ENCODE results near the gene MRPL36.
"Not testable (repeated sequence)": the region's sequence is repeated elsewhere in the genome, so short reads cannot be mapped to it uniquely, and the experiment has no call there.

Gene MRPL36

GRCh38 chr5:1798589-1798988 is 1.0 kb downstream of the MRPL36 start:
- peaks cover 32% of the 10 kb centered on the region for H3K36me3 ChIP-seq (ENCODE audit: insufficient read depth, low read length)
- peak overlapping the region; percentile 99 for H3K4me3 ChIP-seq (ENCODE audit: low read length)
- H3K4me2 ChIP-seq (ENCODE audit: low read length) = peak overlapping the region; percentile 93
- H3K27me3 ChIP-seq (ENCODE audit: control insufficient read depth, insufficient read depth, low read length); H3K9me3 ChIP-seq (replicated peaks; ENCODE audit: low read length): not testable (repeated sequence)
- peak overlapping the region; percentile 97 for H3K9ac ChIP-seq (ENCODE audit: low read depth, low read length)
- H3K4me1 ChIP-seq (ENCODE audit: control insufficient read depth, insufficient read depth, low read length) = peaks cover 55% of the 10 kb centered on the region

- H3K4me3 ChIP-seq (ENCODE audit: low read length) = no peak overlapping the region
- peak overlapping the region; percentile 23 for H3K4me2 ChIP-seq (ENCODE audit: low read length)
- H3K9ac ChIP-seq (ENCODE audit: low read depth, low read length) = peak overlapping the region; percentile 3
- H3K27me3 ChIP-seq (ENCODE audit: control insufficient read depth, insufficient read depth, low read length) = no peaks in the 10 kb centered on the region
- peaks cover 62% of the 10 kb centered on the region for H3K4me1 ChIP-seq (ENCODE audit: control insufficient read depth, insufficient read depth, low read length)
- H3K9me3 ChIP-seq (replicated peaks; ENCODE audit: low read length) = no peaks in the 10 kb centered on the region
- peaks cover 25% of the 10 kb centered on the region for H3K36me3 ChIP-seq (ENCODE audit: insufficient read depth, low read length)
Observed at GRCh38 chr5:1797855-1798254, 1.8 kb downstream of the MRPL36 start.

- no peaks in the 10 kb centered on the region for H3K27me3 ChIP-seq (ENCODE audit: control insufficient read depth, insufficient read depth, low read length)
- peak overlapping the region; percentile 3 for H3K9ac ChIP-seq (ENCODE audit: low read depth, low read length)
- peaks cover 68% of the 10 kb centered on the region for H3K4me1 ChIP-seq (ENCODE audit: control insufficient read depth, insufficient read depth, low read length)
- no peaks in the 10 kb centered on the region for H3K9me3 ChIP-seq (replicated peaks; ENCODE audit: low read length)
- H3K4me2 ChIP-seq (ENCODE audit: low read length) = peak overlapping the region; percentile 23
- peaks cover 23% of the 10 kb centered on the region for H3K36me3 ChIP-seq (ENCODE audit: insufficient read depth, low read length)
- H3K4me3 ChIP-seq (ENCODE audit: low read length) = no peak overlapping the region
Observed at GRCh38 chr5:1797103-1797800, 2.4 kb downstream of the MRPL36 start.

- H3K4me2 ChIP-seq (ENCODE audit: low read length) = peak overlapping the region; percentile 3
- no peaks in the 10 kb centered on the region for H3K27me3 ChIP-seq (ENCODE audit: control insufficient read depth, insufficient read depth, low read length)
- H3K4me3 ChIP-seq (ENCODE audit: low read length) = no peak overlapping the region
- H3K36me3 ChIP-seq (ENCODE audit: insufficient read depth, low read length) = peaks cover 23% of the 10 kb centered on the region
- no peaks in the 10 kb centered on the region for H3K9me3 ChIP-seq (replicated peaks; ENCODE audit: low read length)
- no peak overlapping the region for H3K9ac ChIP-seq (ENCODE audit: low read depth, low read length)
- H3K4me1 ChIP-seq (ENCODE audit: control insufficient read depth, insufficient read depth, low read length) = peaks cover 71% of the 10 kb centered on the region
Observed at GRCh38 chr5:1796371-1797102, 3.1 kb downstream of the MRPL36 start.

- H3K4me3 ChIP-seq (ENCODE audit: low read length) = no peak overlapping the region
- H3K36me3 ChIP-seq (ENCODE audit: insufficient read depth, low read length) = peaks cover 23% of the 10 kb centered on the region
- no peak overlapping the region for H3K4me2 ChIP-seq (ENCODE audit: low read length)
- H3K9ac ChIP-seq (ENCODE audit: low read depth, low read length) = no peak overlapping the region
- H3K9me3 ChIP-seq (replicated peaks; ENCODE audit: low read length) = no peaks in the 10 kb centered on the region
- peaks cover 76% of the 10 kb centered on the region for H3K4me1 ChIP-seq (ENCODE audit: control insufficient read depth, insufficient read depth, low read length)
- no peaks in the 10 kb centered on the region for H3K27me3 ChIP-seq (ENCODE audit: control insufficient read depth, insufficient read depth, low read length)
Observed at GRCh38 chr5:1795931-1796330, 3.7 kb downstream of the MRPL36 start.

GRCh38 chr5:1795506-1795905 is 4.1 kb downstream of the MRPL36 start:
- no peak overlapping the region for H3K9ac ChIP-seq (ENCODE audit: low read depth, low read length)
- H3K27me3 ChIP-seq (ENCODE audit: control insufficient read depth, insufficient read depth, low read length) = no peaks in the 10 kb centered on the region
- H3K36me3 ChIP-seq (ENCODE audit: insufficient read depth, low read length) = peaks cover 23% of the 10 kb centered on the region
- H3K4me3 ChIP-seq (ENCODE audit: low read length) = no peak overlapping the region
- no peaks in the 10 kb centered on the region for H3K9me3 ChIP-seq (replicated peaks; ENCODE audit: low read length)
- peak overlapping the region; percentile 56 for H3K4me2 ChIP-seq (ENCODE audit: low read length)
- peaks cover 76% of the 10 kb centered on the region for H3K4me1 ChIP-seq (ENCODE audit: control insufficient read depth, insufficient read depth, low read length)

- Histone ChIP-seq H3K4me2 (ENCODE audit: low read length) (peak overlapping the region; percentile 56), H3K4me1 (ENCODE audit: control insufficient read depth, insufficient read depth, low read length) (peaks cover 76% of the 10 kb centered on the region), H3K9me3 (replicated peaks; ENCODE audit: low read length) (no peaks in the 10 kb centered on the region), H3K9ac (ENCODE audit: low read depth, low read length) (peak overlapping the region; percentile 79), H3K36me3 (ENCODE audit: insufficient read depth, low read length) (peaks cover 23% of the 10 kb centered on the region), H3K27me3 (ENCODE audit: control insufficient read depth, insufficient read depth, low read length) (no peaks in the 10 kb centered on the region), H3K4me3 (ENCODE audit: low read length) (peak overlapping the region; percentile 53)
Observed at GRCh38 chr5:1794901-1795290, 4.7 kb downstream of the MRPL36 start.

GRCh38 chr5:1793966-1794900 is 5.4 kb downstream of the MRPL36 start:
- Histone ChIP-seq H3K4me1 (ENCODE audit: control insufficient read depth, insufficient read depth, low read length) (peaks cover 82% of the 10 kb centered on the region), H3K9ac (ENCODE audit: low read depth, low read length) (peak overlapping the region; percentile 79), H3K4me3 (ENCODE audit: low read length) (peak overlapping the region; percentile 53), H3K27me3 (ENCODE audit: control insufficient read depth, insufficient read depth, low read length) (no peaks in the 10 kb centered on the region), H3K36me3 (ENCODE audit: insufficient read depth, low read length) (peaks cover 23% of the 10 kb centered on the region), H3K4me2 (ENCODE audit: low read length) (peak overlapping the region; percentile 70), H3K9me3 (replicated peaks; ENCODE audit: low read length) (no peaks in the 10 kb centered on the region)

GRCh38 chr5:1793301-1793740 is 6.3 kb downstream of the MRPL36 start:
- no peaks in the 10 kb centered on the region for H3K9me3 ChIP-seq (replicated peaks; ENCODE audit: low read length)
- peak overlapping the region; percentile 70 for H3K4me2 ChIP-seq (ENCODE audit: low read length)
- peak overlapping the region; percentile 50 for H3K4me3 ChIP-seq (ENCODE audit: low read length)
- H3K36me3 ChIP-seq (ENCODE audit: insufficient read depth, low read length) = peaks cover 18% of the 10 kb centered on the region
- H3K9ac ChIP-seq (ENCODE audit: low read depth, low read length) = peak overlapping the region; percentile 79
- H3K27me3 ChIP-seq (ENCODE audit: control insufficient read depth, insufficient read depth, low read length) = no peaks in the 10 kb centered on the region
- H3K4me1 ChIP-seq (ENCODE audit: control insufficient read depth, insufficient read depth, low read length) = peaks cover 84% of the 10 kb centered on the region

- Histone ChIP-seq H3K36me3 (ENCODE audit: insufficient read depth, low read length) (peaks cover 13% of the 10 kb centered on the region), H3K9me3 (replicated peaks; ENCODE audit: low read length) (no peaks in the 10 kb centered on the region), H3K27me3 (ENCODE audit: control insufficient read depth, insufficient read depth, low read length) (no peaks in the 10 kb centered on the region), H3K4me1 (ENCODE audit: control insufficient read depth, insufficient read depth, low read length) (peaks cover 80% of the 10 kb centered on the region), H3K4me3 (ENCODE audit: low read length) (peak overlapping the region; percentile 50), H3K4me2 (ENCODE audit: low read length) (peak overlapping the region; percentile 70), H3K9ac (ENCODE audit: low read depth, low read length) (peak overlapping the region; percentile 79)
Observed at GRCh38 chr5:1792842-1793266, 6.8 kb downstream of the MRPL36 start.

GRCh38 chr5:1791176-1791575 is 8.5 kb downstream of the MRPL36 start:
- no peaks in the 10 kb centered on the region for H3K36me3 ChIP-seq (ENCODE audit: insufficient read depth, low read length)

More at GRCh38 chr5:1791176-1791575, 8.5 kb downstream of the MRPL36 start:
- H3K9me3 ChIP-seq (replicated peaks; ENCODE audit: low read length) = no peaks in the 10 kb centered on the region
- H3K4me3 ChIP-seq (ENCODE audit: low read length) = no peak overlapping the region
- H3K9ac ChIP-seq (ENCODE audit: low read depth, low read length) = peak overlapping the region; percentile 80
- H3K27me3 ChIP-seq (ENCODE audit: control insufficient read depth, insufficient read depth, low read length) = no peaks in the 10 kb centered on the region
- H3K4me1 ChIP-seq (ENCODE audit: control insufficient read depth, insufficient read depth, low read length) = peaks cover 71% of the 10 kb centered on the region
- H3K4me2 ChIP-seq (ENCODE audit: low read length) = no peak overlapping the region

Measured in skeletal muscle satellite cell (primary cell).